HG02588 (cell line): ENCODE measurements around the gene NHP2.
A peak's percentile ranks its signal among the peaks of the same experiment; 100 is the strongest.
"Not testable (repeated sequence)": the region's sequence is repeated elsewhere in the genome, so short reads cannot be mapped to it uniquely, and the experiment has no call there.

ENCODE experiments used
- ATAC-seq: cut with Tn5 transposase; IDR thresholded peaks from one replicate; pipeline ENCODE4 v1.9.1; 2021; ENCODE audit warnings: mild to moderate bottlenecking, moderate library complexity; ENCODE audit not compliant: unreplicated experiment

The NHP2 gene

GRCh38 chr5:178153530-178154340, at the start of gene NHP2:
NHP2 (minus strand) TSS chr5:178153885; CDS start chr5:178153817, 68 bp downstream.
- peak; percentile 98 for ATAC-seq

- no peak for ATAC-seq
Observed at GRCh38 chr5:178202541-178202940, 48.9 kb upstream of the NHP2 start.

- ATAC-seq, result no peak
Observed at GRCh38 chr5:178201927-178202235, 48.2 kb upstream of the NHP2 start.

- ATAC-seq, result no peak
Observed at GRCh38 chr5:178201221-178201926, 47.7 kb upstream of the NHP2 start.

GRCh38 chr5:178199581-178200434, 46.1 kb upstream of the NHP2 start:
- no peak for ATAC-seq

GRCh38 chr5:178198706-178199105, 45.0 kb upstream of the NHP2 start:
- no peak for ATAC-seq

- not testable (repeated sequence) for ATAC-seq
Observed at GRCh38 chr5:178198151-178198550, 44.5 kb upstream of the NHP2 start.

GRCh38 chr5:178196986-178197385, 43.3 kb upstream of the NHP2 start:
- ATAC-seq, result no peak

- ATAC-seq, result no peak
Observed at GRCh38 chr5:178196281-178196812, 42.7 kb upstream of the NHP2 start.

GRCh38 chr5:178194026-178194425, 40.3 kb upstream of the NHP2 start:
- no peak for ATAC-seq

- no peak for ATAC-seq
Observed at GRCh38 chr5:178193251-178193809, 39.6 kb upstream of the NHP2 start.

- ATAC-seq, result no peak
Observed at GRCh38 chr5:178192787-178193186, 39.1 kb upstream of the NHP2 start.

- no peak for ATAC-seq
Observed at GRCh38 chr5:178192244-178192643, 38.6 kb upstream of the NHP2 start.

GRCh38 chr5:178191661-178192060, 38.0 kb upstream of the NHP2 start:
- no peak for ATAC-seq

- ATAC-seq, result no peak
Observed at GRCh38 chr5:178189433-178189832, 35.7 kb upstream of the NHP2 start.

- ATAC-seq, result no peak
Observed at GRCh38 chr5:178187014-178187413, 33.3 kb upstream of the NHP2 start, which contains the start of gene GMCL2. GMCL2 (minus strand) TSS chr5:178187371; CDS start chr5:178187299, 72 bp downstream.

- no peak for ATAC-seq
Observed at GRCh38 chr5:178186427-178186826, 32.7 kb upstream of the NHP2 start.

- ATAC-seq, result no peak
Observed at GRCh38 chr5:178182158-178182876, 28.6 kb upstream of the NHP2 start.

- no peak for ATAC-seq
Observed at GRCh38 chr5:178180141-178180863, 26.6 kb upstream of the NHP2 start.
